HL-60/S4 treated with phorbol 12-myristate 13-acetate at 8.2 ng/mL for 4 days and 3 days (cell line): ENCODE measurements around the gene SLC25A51.

Experiments used
- in situ Hi-C: fragments of 300-500 bp; cut with MboI; formaldehyde crosslinking; loops from 2 replicates; pipeline ENCODE4 v1.15.0; 2022; ENCODE audit warnings: low sequenced_read_pairs

Gene SLC25A51

GRCh38 chr9:37921546-37922300, 17.8 kb upstream of the SLC25A51 start:
- in situ Hi-C loops, result loop anchor here (10.0 kb wide), 1 partner anchor 153 kb away; no protein-coding TSS in a partner anchor

- in situ Hi-C loops, result loop anchor here (10.0 kb wide), 1 partner anchor 154 kb away; no protein-coding TSS in a partner anchor
These were observed 17.2 kb upstream of the SLC25A51 start for GRCh38 chr9:37921168-37921510.

- in situ Hi-C loops, result loop anchor here (10.0 kb wide), 1 partner anchor 154 kb away; no protein-coding TSS in a partner anchor
These were observed 16.7 kb upstream of the SLC25A51 start for GRCh38 chr9:37920471-37921167.

- in situ Hi-C loops, result loop anchor here (10.0 kb wide), 2 partner anchors 155 to 445 kb away; no protein-coding TSS in a partner anchor
These were observed 16.0 kb upstream of the SLC25A51 start for GRCh38 chr9:37919956-37920335.

GRCh38 chr9:37919246-37919955, 15.5 kb upstream of the SLC25A51 start:
- in situ Hi-C loops, result loop anchor here (10.0 kb wide), 1 partner anchor 445 kb away; no protein-coding TSS in a partner anchor

- in situ Hi-C loops, result loop anchor here (10.0 kb wide), 1 partner anchor 446 kb away; no protein-coding TSS in a partner anchor
These were observed 14.8 kb upstream of the SLC25A51 start for GRCh38 chr9:37918665-37919170.

GRCh38 chr9:37917801-37918664, 14.1 kb upstream of the SLC25A51 start:
- in situ Hi-C loops, result loop anchor here (10.0 kb wide), 1 partner anchor 447 kb away; no protein-coding TSS in a partner anchor

- in situ Hi-C loops, result loop anchor here (10.0 kb wide), 1 partner anchor 447 kb away; no protein-coding TSS in a partner anchor
These were observed 13.4 kb upstream of the SLC25A51 start for GRCh38 chr9:37917313-37917731.

- in situ Hi-C loops, result loop anchor here (10.0 kb wide), 1 partner anchor 448 kb away; no protein-coding TSS in a partner anchor
These were observed 12.8 kb upstream of the SLC25A51 start for GRCh38 chr9:37916471-37917312.

GRCh38 chr9:37915911-37916470, 12.1 kb upstream of the SLC25A51 start:
- in situ Hi-C loops, result loop anchor here (10.0 kb wide), 1 partner anchor 449 kb away; no protein-coding TSS in a partner anchor

- in situ Hi-C loops, result loop anchor here (10.0 kb wide), 1 partner anchor 450 kb away; no protein-coding TSS in a partner anchor
These were observed 10.9 kb upstream of the SLC25A51 start for GRCh38 chr9:37914701-37915358.

- in situ Hi-C loops, result loop anchor here (10.0 kb wide), 1 partner anchor 451 kb away; no protein-coding TSS in a partner anchor
These were observed 10.2 kb upstream of the SLC25A51 start for GRCh38 chr9:37914154-37914551.

- in situ Hi-C loops, result loop anchor here (10.0 kb wide), 1 partner anchor 451 kb away; no protein-coding TSS in a partner anchor
These were observed 9.7 kb upstream of the SLC25A51 start for GRCh38 chr9:37913480-37914153.

- in situ Hi-C loops, result loop anchor here (10.0 kb wide), 1 partner anchor 454 kb away; no protein-coding TSS in a partner anchor
These were observed 7.3 kb upstream of the SLC25A51 start for GRCh38 chr9:37911271-37911681.

GRCh38 chr9:37910271-37910670, 6.3 kb upstream of the SLC25A51 start:
- in situ Hi-C loops, result loop anchor here (10.0 kb wide), 1 partner anchor 455 kb away; no protein-coding TSS in a partner anchor

GRCh38 chr9:37909836-37910235, 5.9 kb upstream of the SLC25A51 start:
- in situ Hi-C loops, result loop anchor here (10.0 kb wide), 2 partner anchors 355 to 455 kb away; no protein-coding TSS in a partner anchor

GRCh38 chr9:37909326-37909725, 5.4 kb upstream of the SLC25A51 start:
- in situ Hi-C loops, result loop anchor here (10.0 kb wide), 1 partner anchor 355 kb away; no protein-coding TSS in a partner anchor
